Brain microvascular endothelial cell (primary cell): ENCODE data around the gene CSNK1D.

Experiments used
- DNase-seq: peaks from one replicate; pipeline ENCODE4 v3.0.0-alpha.2; 2020
- H3K27ac ChIP-seq: fragments of 250-450 bp; sonication (Bioruptor Pico); 2 replicates; pipeline ENCODE4 v1.5.1; 2020; ENCODE audit warnings: mild to moderate bottlenecking, moderate library complexity
- H3K27me3 ChIP-seq: fragments of 250-450 bp; sonication (Bioruptor Pico); replicated peaks from 2 replicates; pipeline ENCODE4 v1.5.1; 2020; ENCODE audit warnings: mild to moderate bottlenecking
- H3K36me3 ChIP-seq: fragments of 250-450 bp; sonication (Bioruptor Pico); replicated peaks from 2 replicates; pipeline ENCODE4 v1.5.1; 2020; ENCODE audit warnings: mild to moderate bottlenecking
- H3K4me3 ChIP-seq: 2 replicates; pipeline ENCODE4 v1.5.1; 2011; ENCODE audit warnings: low read depth, mild to moderate bottlenecking, control low read depth, low read length, moderate library complexity
- CTCF ChIP-seq: IDR thresholded peaks from 2 replicates; pipeline ENCODE4 v1.5.1; 2011; ENCODE audit warnings: low read depth, mild to moderate bottlenecking, moderate library complexity, low read length, control low read depth, inconsistent platforms; ENCODE audit errors: missing control alignments
- in situ Hi-C: cut with HindIII; loops from 2 replicates; pipeline ENCODE4 v1.10.0; 2017; ENCODE audit warnings: low sequenced_read_pairs, low pct_ligation_motif_present

Gene CSNK1D

DNA sequence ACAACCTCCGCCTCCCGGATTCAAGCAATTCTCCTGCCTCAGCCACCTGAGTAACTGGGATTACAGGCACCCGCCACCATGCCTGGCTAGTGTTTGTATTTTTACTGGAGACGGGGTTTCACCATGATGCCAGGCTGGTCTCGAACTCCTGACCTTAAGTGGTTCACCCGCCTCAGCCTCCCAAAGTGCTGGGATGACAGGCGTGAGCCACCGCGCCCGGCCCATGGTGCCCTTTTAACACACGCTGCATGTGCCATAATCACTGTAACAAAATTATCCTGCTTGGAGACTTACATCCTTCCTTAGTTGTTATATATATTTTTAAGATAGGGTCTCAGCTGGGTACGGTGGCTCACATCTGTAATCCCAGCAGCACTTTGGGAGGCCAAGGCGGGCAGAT lies 38.5 kb upstream of the CSNK1D start:
- TF ChIP-seq CTCF = no peak
- H3K27ac ChIP-seq = no peak overlapping the region
- H3K27me3 ChIP-seq = peaks cover 30% of the 10 kb centered on the region
- no peaks in the 10 kb centered on the region for H3K36me3 ChIP-seq
- in situ Hi-C loops = no loop called here
- H3K4me3 ChIP-seq = no peak overlapping the region
- no peak for DNase-seq

DNA sequence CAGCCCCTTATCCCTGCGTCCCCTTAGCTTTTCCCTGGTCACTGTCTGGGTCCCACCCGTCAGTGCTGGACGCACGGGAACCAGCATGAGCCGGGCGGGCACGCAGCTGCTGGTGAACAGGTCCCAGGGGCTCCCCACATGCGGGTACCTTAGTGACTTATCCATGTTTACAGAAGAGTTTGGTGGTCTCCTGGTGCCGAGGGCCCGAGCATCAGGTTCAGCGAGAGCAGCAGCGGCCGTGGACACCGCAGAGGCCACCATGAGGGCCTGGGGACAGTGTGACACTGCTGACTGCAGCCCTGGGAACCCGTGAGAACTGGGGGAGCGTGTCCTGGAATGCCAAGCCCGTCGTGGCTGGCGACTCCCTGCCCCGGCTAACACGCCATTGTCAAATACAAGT lies 37.4 kb upstream of the CSNK1D start:
- no peak for TF ChIP-seq CTCF
- Histone ChIP-seq H3K4me3 (no peak overlapping the region), H3K27me3 (peaks cover 19% of the 10 kb centered on the region), H3K27ac (no peak overlapping the region), H3K36me3 (no peaks in the 10 kb centered on the region)
- no peak for DNase-seq
- in situ Hi-C loops = no loop called here

DNA sequence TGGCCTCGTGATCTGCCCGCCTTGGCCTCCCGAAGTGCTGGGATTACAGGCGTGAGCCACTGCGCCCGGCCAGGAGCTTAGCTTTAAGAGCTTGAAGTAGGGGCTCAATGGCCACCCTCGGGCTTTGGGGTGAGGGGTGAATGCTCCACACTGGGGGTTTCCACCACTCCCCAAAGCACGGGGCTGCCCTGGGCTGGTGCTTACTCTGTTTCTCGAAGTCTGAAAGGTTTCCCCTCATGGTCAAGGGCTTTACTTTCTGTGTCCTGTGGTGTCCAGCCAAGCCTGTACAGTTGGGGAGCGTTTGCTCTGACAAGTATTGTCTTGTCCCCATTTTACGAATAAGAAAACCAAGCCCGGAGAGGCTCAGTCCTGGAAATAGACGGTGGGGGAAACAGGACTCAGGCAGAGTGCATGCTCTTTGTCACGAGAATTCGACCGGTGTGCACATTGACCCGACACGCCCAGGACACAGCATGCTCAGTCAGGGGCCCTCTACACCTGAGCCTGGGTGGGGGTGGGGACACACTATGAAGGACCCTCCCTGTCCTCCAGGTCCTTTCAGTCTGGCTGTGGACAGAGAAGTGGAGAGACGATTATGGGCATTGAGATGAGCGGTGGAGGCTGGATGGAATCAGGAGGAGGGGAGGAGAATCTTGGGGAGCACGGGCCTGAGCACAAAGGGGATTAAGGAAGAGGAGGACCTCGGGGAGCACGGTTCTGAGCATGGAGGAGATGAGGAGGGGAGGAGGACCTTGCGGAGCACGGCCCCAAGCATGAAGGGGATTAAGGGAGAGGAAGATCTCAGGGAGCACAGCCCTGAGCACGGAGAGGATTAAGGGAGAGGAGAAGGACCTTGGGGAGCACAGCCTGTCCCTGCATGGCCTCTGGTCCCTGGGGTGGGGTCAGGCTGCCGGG lies 36.4 kb upstream of the CSNK1D start:
- Histone ChIP-seq H3K4me3 (no peak overlapping the region), H3K27ac (no peak overlapping the region), H3K27me3 (peaks cover 13% of the 10 kb centered on the region), H3K36me3 (no peaks in the 10 kb centered on the region)
- TF ChIP-seq CTCF = no peak
- no peak for DNase-seq
- in situ Hi-C loops = no loop called here

DNA sequence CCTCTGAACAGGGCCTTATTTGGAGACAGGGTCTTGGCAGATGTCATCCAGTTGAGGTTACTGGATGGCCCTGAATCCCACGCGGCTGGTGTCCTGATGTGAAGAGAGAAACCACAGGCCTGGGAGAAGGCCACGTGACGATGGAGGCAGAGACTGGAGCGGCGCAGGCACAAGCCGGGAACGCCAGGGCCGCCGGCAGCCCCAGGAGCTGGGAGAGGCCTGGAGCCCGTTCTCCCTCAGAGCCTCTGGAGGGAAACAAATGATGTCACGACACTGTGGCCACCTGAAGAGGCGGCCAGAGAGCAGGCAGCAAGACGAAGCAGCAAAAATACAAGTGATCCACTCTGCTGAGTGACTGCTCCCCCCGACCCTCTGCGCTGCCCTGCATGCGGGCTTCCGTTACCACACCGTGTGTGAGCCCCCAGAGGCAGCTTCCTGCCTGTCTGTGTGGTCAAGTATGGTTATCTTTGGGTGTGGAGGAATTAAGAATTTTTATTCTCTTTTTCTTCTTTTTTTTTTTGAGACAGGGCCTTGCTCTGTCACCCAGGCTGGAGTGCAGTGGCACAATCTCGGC lies 32.3 kb upstream of the CSNK1D start:
- no peak for DNase-seq
- H3K36me3 ChIP-seq = no peaks in the 10 kb centered on the region
- in situ Hi-C loops = no loop called here
- peaks cover 3% of the 10 kb centered on the region for H3K27me3 ChIP-seq
- TF ChIP-seq CTCF = no peak
- no peak overlapping the region for H3K27ac ChIP-seq
- H3K4me3 ChIP-seq = no peak overlapping the region

GRCh38 chr17:82304826-82305726 lies 31.6 kb upstream of the CSNK1D start:
- H3K27ac ChIP-seq = no peak overlapping the region
- TF ChIP-seq CTCF = no peak
- DNase-seq = no peak
- no peaks in the 10 kb centered on the region for H3K36me3 ChIP-seq
- H3K27me3 ChIP-seq = peaks cover 3% of the 10 kb centered on the region
- in situ Hi-C loops = no loop called here
- H3K4me3 ChIP-seq = no peak overlapping the region
